GM19035 (cell line): ENCODE results near the gene OCA2.
"Not testable (repeated sequence)": the region's sequence is repeated elsewhere in the genome, so short reads cannot be mapped to it uniquely, and the experiment has no call there.

Experiments used
- ATAC-seq: cut with Tn5 transposase; IDR thresholded peaks from one replicate; pipeline ENCODE4 v1.9.1; 2021; ENCODE audit not compliant: unreplicated experiment

OCA2 gene

GRCh38 chr15:28121577-28121976 is 22.5 kb upstream of the OCA2 start:
- not testable (repeated sequence) for ATAC-seq

GRCh38 chr15:28120359-28120640 is 21.2 kb upstream of the OCA2 start:
- no peak for ATAC-seq

- ATAC-seq, result no peak
These were observed 19.4 kb upstream of the OCA2 start for GRCh38 chr15:28118531-28118930.

GRCh38 chr15:28118083-28118482 is 19.0 kb upstream of the OCA2 start:
- no peak for ATAC-seq

- ATAC-seq, result no peak
These were observed 18.4 kb upstream of the OCA2 start for GRCh38 chr15:28117432-28117990.

- no peak for ATAC-seq
These were observed 17.7 kb upstream of the OCA2 start for GRCh38 chr15:28116521-28117431.

DNA sequence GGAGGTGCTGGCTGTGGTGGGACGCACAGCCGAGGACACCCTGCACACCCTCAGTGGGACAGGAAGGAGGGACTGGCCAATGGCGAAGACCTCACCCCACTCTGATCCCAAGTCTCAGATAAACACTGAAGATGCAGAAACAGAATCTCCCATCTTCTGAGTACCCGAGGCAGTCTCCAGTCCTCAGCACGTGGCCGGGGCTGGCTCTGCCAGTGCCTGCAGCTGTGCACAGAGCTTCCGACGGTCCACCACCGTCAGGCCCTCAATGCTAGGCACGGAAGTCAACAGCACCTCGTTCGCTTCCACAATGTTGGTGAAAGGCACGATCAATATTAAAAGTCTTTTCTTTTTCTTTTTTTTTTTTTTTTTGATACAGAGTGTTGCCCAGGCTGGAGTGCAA is 16.8 kb upstream of the OCA2 start:
- no peak for ATAC-seq

- no peak for ATAC-seq
These were observed 15.9 kb upstream of the OCA2 start for GRCh38 chr15:28114721-28115622.

GRCh38 chr15:28114114-28114455 is 15.0 kb upstream of the OCA2 start:
- no peak for ATAC-seq

- no peak for ATAC-seq
These were observed 14.4 kb upstream of the OCA2 start for GRCh38 chr15:28113394-28114113.

DNA sequence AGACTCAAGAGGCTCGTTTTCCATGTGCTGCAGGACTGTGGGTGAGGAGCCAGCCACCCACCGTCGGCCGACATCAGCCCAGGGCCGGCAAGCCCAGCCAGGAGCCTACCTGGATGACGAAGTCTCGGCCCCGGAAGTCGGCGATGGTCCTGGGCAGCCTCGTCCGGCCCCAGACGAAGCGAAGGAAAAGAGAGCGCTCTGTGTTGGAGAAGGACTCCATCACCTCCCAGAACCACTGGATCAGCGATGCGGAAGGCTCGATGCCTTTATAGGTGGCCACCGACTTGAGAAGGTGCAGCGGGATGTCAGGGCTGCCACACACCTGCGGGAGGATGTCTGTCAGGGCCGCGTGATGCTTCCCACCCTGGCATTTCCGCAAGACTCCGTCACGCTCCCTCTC is 13.8 kb upstream of the OCA2 start:
- no peak for ATAC-seq

DNA sequence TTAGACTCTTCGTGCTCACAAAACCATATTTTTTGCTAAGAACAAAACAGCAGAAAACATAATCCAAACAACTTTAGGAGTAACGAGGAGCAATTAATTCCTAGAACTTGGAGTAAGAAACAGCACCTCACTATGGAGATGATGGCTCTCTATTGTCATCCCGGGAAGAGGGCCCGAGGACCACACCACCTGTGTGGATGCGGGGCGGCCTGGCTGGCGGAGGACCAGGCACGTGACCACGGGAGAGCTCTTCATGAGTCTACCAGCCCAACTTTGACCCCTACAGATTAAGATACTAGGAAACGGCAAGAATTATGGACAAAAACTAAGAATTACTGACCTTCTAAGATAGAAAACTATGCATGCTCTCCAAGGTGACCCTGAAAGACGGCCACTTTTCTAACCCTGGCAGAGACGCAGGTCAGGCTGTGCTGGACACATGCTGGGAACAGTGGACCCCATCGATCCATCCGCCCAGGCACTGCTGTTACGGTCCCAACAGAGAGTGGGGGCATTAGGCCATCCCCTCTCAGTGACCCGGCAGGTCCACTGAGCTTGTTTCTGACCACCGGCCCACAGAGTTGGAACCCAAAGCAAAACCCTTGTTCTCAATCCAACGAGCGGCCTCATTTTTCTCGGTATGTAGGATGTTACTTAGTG is 13.1 kb upstream of the OCA2 start:
- ATAC-seq, result no peak

DNA sequence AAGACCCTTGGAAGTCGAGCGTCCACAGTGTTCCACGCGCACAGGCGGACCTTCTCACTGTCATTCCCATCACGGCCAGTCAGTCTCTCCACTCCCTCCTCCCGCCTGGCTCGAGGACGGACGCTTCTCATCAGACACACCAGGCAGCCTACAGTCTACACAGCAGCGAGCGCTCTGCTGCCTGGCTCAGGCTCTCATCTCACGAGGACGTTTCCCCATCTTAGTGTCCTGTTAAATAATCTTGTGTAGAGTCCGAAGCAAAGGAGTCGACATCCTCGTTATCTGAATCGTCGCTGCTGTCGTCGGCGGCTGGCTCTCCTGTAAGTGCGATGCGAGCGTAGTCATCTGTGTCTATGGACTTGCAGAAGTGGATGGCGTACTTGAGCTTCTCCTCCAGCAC is 12.4 kb upstream of the OCA2 start:
- ATAC-seq, result no peak

GRCh38 chr15:28110481-28110881 is 11.4 kb upstream of the OCA2 start:
- no peak for ATAC-seq

DNA sequence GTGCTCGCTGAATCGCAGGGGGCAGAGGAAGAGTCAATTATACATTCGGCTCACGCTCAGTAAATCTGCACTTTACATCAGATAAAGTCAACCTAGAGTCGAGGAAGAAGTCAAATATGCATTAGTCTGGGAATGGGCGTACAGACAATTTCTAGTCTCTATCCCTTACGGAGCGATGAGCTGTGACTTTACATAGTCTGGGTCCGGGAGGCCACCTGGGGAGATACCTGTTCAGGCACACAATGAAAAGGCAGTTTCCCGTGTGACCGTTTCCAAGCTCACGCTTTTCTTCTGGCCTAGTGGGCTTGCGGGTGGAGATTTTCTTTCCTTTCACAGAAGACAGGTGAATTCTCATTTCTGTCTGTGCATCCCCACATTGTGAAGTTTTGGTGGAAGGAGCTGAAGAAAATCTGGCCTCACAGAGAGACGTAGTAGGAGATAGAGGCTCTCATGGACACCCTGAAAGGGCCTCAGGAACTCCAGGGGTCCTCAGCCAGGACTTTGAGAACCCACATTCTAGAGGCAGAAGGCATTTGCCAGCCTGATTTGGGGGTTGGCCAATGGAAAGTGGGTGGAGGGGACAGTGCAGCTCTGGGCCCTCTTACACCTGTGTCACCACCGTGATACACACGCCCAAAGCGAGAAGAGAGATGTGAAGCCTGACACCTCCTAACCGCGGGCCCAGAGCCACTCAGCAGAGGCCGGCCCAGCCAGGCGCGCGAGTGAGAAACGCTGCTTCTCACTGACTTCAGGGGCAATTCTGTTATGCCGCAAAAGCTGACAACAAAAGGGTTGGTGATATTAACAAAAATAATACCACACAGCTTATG is 10.7 kb upstream of the OCA2 start:
- ATAC-seq, result no peak

DNA sequence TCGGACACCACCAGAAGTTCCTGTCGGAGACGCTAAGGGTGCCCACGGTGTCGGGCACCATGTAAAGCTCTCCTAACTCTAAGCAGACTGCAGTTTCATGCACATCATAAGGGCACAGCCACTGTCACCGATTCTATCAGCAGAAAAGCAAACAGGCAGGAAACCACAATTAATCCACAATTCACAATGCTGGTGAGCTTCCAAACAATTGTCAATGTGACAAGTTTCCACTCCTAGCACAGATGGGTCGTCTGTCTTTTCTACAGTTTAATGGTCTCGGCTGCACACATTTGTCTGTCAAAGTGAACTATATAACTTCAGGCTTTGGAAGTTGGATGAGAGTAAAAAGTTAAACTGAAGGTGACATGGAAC is 8.8 kb upstream of the OCA2 start:
- ATAC-seq, result no peak

- ATAC-seq, result no peak
These were observed 8.2 kb upstream of the OCA2 start for GRCh38 chr15:28107111-28107903.

GRCh38 chr15:28106294-28107110 is 7.4 kb upstream of the OCA2 start:
- ATAC-seq, result no peak
